ENCODE data around the gene PLD6.

Gene PLD6

DNA sequence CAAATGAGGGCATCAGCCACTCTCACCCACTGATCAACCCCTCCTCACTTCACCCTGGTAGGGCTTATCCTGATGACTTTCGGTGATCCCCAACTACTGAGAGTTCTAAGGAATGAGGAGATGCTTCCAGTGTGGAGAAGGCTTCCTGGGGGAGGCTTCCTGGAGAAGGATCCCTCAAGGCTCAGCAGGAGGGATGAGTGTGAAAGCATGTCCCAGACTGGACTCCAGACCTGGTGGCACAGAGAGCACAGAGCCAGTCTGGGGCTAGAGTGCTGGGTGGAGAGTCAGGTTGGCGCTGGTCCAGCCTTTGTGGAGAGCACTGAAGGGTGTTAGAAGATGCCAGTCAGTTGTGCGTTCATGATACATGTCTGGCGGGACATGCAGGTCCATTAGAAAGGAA, 53.7 kb downstream of the PLD6 start:
- no peak for FAIRE-seq

- no peak for FAIRE-seq
Measured at GRCh38 chr17:17151962-17152361, 54.2 kb downstream of the PLD6 start.

DNA sequence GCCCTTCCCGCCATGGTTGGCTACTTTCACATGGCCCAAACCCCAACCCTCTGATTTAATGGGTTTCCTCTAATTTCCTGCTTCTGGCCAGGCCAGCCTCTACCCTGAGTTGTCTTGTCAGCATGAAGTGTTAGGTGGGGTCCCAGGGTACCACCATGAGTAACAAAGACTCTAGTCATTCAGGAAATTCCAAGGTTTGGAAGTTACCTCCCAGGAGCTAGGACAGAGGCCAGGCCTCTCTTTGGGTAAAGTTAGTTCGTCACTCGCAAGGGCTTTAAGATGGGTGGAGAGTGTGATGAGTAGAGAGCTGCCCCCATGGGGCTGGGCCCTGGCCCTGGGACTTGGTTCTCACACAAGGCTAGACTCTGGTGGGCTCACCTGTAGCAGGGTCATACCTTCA, 54.6 kb downstream of the PLD6 start:
- no peak for FAIRE-seq

DNA sequence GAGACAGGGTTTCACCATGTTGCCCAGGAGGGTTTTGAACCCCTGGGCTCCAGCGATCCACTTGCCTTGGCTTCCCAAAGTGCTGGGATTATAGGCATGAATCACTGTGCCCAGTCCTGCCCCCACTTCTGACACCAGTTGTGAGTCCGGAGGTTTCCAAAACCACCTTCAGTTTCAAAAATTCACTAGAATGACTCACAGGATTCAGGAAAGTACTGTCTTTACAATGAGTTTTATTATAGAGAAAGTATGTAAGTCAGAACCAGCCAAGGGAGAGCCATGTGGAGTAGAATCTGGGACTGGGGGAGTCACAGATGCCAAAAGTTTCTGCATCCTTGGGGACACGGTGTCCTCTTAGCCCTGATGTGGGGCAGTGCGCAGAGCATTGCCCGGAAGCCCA, 55.1 kb downstream of the PLD6 start:
- FAIRE-seq, result no peak
